Mucosa of descending colon (tissue), 3 donors: Measurements from ENCODE around the gene MSI1. TPM values are rescaled to one million over a fixed set of nuclear protein-coding genes. Genes with fewer than 3 reads are reported as not detected.

Experiments
- ATAC-seq: fragments of 200-7000 bp; cut with Tn5 transposase; one replicate; pipeline ENCODE4 v1.9.1; 2020; ENCODE audit warnings: mild to moderate bottlenecking, moderate library complexity
- DNase-seq, 3 donors: peaks; one replicate each; pipeline ENCODE4 v3.0.0-alpha.2; 2020
- H3K36me3 ChIP-seq: fragments of 200-600 bp; one replicate; pipeline ENCODE4 v1.8.0; 2021; ENCODE audit warnings: low read depth, mild to moderate bottlenecking
- H3K4me1 ChIP-seq: fragments of 200-600 bp; one replicate; pipeline ENCODE4 v1.8.0; 2021; ENCODE audit warnings: low read depth, mild to moderate bottlenecking
- H3K4me3 ChIP-seq: fragments of 200-600 bp; one replicate; pipeline ENCODE4 v1.8.0; 2021; ENCODE audit warnings: mild to moderate bottlenecking
- H3K9me3 ChIP-seq: fragments of 200-600 bp; one replicate; pipeline ENCODE4 v1.8.0; 2021; ENCODE audit warnings: mild to moderate bottlenecking
- CTCF ChIP-seq: fragments of 200-600 bp; IDR thresholded peaks from one replicate; pipeline ENCODE4 v1.8.0; 2022; ENCODE audit warnings: antibody characterized with exemption, mild to moderate bottlenecking
- intact Hi-C, 2 donors: fragments of 100-400 bp; cut with DNase I in 1 of 2; cut with micrococcal nuclease in 1 of 2; formaldehyde crosslinking; loops; one replicate each; pipeline versions ENCODE4 v1.11.0 to v1.11.1; 2022; cut with DNase I, micrococcal nuclease
- total RNA-seq, 3 donors: library from RNA; stranded (reverse); fragmentation: NEBNext Ultra II Directional in 2 of 3; extraction: Animal tissue kit (Norgen Biotek cat#: 25700) in 2 of 3; gene quantifications; one replicate each; pipeline versions ENCODE4 v1.2.1 to v1.2.4, GENCODE V29; 2021 to 2023
- donor health status: DM: no; HTN: no; CAD: no; lungs with moderate emphysema.
- donor health status: DM: no; HTN: no; CAD: no.
- donor health status: DM: no; HTN: yes; CAD: no.

The MSI1 gene
- total RNA-seq, 3 donors from 2014 or later = 3.7 to 6.3 (median 3.8) TPM

- intact Hi-C loops = no loop called here
- Histone ChIP-seq H3K4me1 (peaks cover 5% of the 10 kb centered on the region), H3K36me3 (no peaks in the 10 kb centered on the region), H3K4me3 (no peak overlapping the region), H3K9me3 (no peaks in the 10 kb centered on the region)
- TF ChIP-seq CTCF = no peak
- DNase-seq (no peak), ATAC-seq (no peak)
Observed at GRCh38 chr12:120408771-120409170, 39.8 kb upstream of the MSI1 start.

GRCh38 chr12:120406553-120406952 is 37.6 kb upstream of the MSI1 start:
- ATAC-seq = no peak

GRCh38 chr12:120406069-120406468 is 37.1 kb upstream of the MSI1 start:
- Histone ChIP-seq H3K4me3 (no peak overlapping the region), H3K9me3 (no peaks in the 10 kb centered on the region), H3K36me3 (no peaks in the 10 kb centered on the region), H3K4me1 (peaks cover 5% of the 10 kb centered on the region)
- ATAC-seq (peak; percentile 83), DNase-seq (no peak)
- no peak for TF ChIP-seq CTCF
- intact Hi-C loops = no loop called here

More at GRCh38 chr12:120406553-120406952, 37.6 kb upstream of the MSI1 start:
- no peak for DNase-seq
- Histone ChIP-seq H3K4me3 (no peak overlapping the region), H3K36me3 (no peaks in the 10 kb centered on the region), H3K9me3 (no peaks in the 10 kb centered on the region), H3K4me1 (peaks cover 5% of the 10 kb centered on the region)
- TF ChIP-seq CTCF = no peak
- intact Hi-C loops = no loop called here

- Histone ChIP-seq H3K9me3 (no peaks in the 10 kb centered on the region), H3K4me1 (peaks cover 5% of the 10 kb centered on the region), H3K4me3 (no peak overlapping the region), H3K36me3 (no peaks in the 10 kb centered on the region)
- ATAC-seq = no peak
- intact Hi-C loops = no loop called here
- no peak for TF ChIP-seq CTCF
- DNase-seq = no peak
Observed at GRCh38 chr12:120404271-120404670, 35.3 kb upstream of the MSI1 start.

- Histone ChIP-seq H3K9me3 (no peaks in the 10 kb centered on the region), H3K4me1 (peaks cover 5% of the 10 kb centered on the region), H3K36me3 (no peaks in the 10 kb centered on the region), H3K4me3 (no peak overlapping the region)
- ATAC-seq (no peak), DNase-seq (no peak)
- intact Hi-C loops = no loop called here
- no peak for TF ChIP-seq CTCF
Observed at GRCh38 chr12:120403869-120404268, 34.9 kb upstream of the MSI1 start.

- intact Hi-C loops = no loop called here
- Histone ChIP-seq H3K9me3 (no peaks in the 10 kb centered on the region), H3K36me3 (no peaks in the 10 kb centered on the region), H3K4me3 (no peak overlapping the region), H3K4me1 (peaks cover 5% of the 10 kb centered on the region)
- DNase-seq (no peak), ATAC-seq (no peak)
- TF ChIP-seq CTCF = no peak
Observed at GRCh38 chr12:120402217-120402616, 33.3 kb upstream of the MSI1 start.
